GM12865 (cell line): ENCODE data around the gene ANO1.
A peak's percentile ranks its signal among the peaks of the same experiment; 100 is the strongest.

ENCODE experiments used
- DNase-seq: peaks from one replicate; pipeline ENCODE4 v3.0.0; 2010; ENCODE audit warnings: low read depth
- H3K4me3 ChIP-seq: 2 replicates; pipeline ENCODE4 v1.5.1; 2011; ENCODE audit warnings: mild to moderate bottlenecking, low read depth, low read length, control low read depth
- CTCF ChIP-seq: IDR thresholded peaks from 2 replicates; pipeline ENCODE4 v1.5.1; 2011; ENCODE audit warnings: low read length, control low read depth, low read depth, inconsistent platforms; ENCODE audit not compliant: insufficient read depth; ENCODE audit errors: missing control alignments

ANO1 gene

GRCh38 chr11:70229737-70230136 lies 151.6 kb downstream of the ANO1 start:
- no peak for DNase-seq
- no peak overlapping the region for H3K4me3 ChIP-seq
- no peak for TF ChIP-seq CTCF

DNA sequence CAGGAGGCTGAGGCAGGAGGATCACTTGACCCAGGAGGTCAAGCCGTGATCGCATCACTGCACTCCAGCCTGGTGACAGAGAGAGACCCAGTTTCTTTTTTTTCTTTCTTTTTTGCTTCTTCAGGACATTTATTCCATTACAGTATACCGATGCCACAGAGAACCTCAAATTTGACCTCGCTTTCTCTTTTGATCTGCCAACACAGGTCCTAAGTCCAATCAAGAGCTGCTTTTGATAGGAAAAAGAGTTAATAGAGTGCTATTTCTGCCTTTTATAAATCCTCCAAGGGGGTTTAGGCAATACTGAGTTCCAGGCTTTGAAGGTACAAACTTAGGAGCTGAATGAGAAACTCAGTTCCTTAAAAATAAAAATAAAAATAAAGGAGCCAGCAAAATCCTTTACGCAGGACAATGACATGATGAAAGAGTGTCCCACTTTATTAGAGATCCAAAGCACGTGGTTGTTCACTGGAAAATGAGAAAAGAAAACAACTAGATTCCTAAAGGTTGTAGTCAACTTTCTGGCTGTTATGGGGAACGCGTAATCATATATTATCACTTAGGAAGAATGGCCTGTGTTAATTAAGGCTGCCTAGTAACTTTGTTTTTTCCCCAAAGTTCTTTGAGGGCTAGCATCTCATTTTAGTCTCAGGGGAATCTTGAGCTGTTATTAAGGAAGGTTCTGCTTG lies 152.2 kb downstream of the ANO1 start:
- H3K4me3 ChIP-seq, result no peak overlapping the region
- no peak for TF ChIP-seq CTCF
- DNase-seq, result no peak

GRCh38 chr11:70230840-70231710 lies 153.0 kb downstream of the ANO1 start:
- no peak for DNase-seq
- no peak overlapping the region for H3K4me3 ChIP-seq
- no peak for TF ChIP-seq CTCF

- H3K4me3 ChIP-seq, result no peak overlapping the region
- no peak for TF ChIP-seq CTCF
- no peak for DNase-seq
Measured at GRCh38 chr11:70233034-70233433, 154.9 kb downstream of the ANO1 start.

- H3K4me3 ChIP-seq, result no peak overlapping the region
- no peak for TF ChIP-seq CTCF
- peak; percentile 52 for DNase-seq
Measured at GRCh38 chr11:70233511-70233934, 155.4 kb downstream of the ANO1 start.

DNA sequence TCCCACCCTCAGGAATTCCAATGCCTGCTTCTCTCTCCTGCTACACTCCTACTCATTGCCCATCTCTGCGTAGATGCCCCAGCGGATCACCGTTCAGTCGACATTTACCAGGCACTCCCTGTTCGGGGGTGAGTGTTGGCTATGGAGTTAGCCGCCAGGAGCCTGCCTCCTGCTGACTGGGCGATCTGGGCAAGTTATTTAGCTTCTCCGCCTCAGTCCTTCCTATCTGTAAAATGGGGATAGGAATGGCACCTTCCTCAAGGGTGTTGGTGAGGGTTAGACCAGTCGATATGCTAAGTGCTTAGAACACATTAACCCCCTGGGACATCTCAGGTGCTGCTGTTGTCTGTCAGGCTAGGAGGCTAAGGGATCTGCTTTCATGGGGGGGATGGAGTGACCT lies 155.8 kb downstream of the ANO1 start:
- DNase-seq, result no peak
- no peak for TF ChIP-seq CTCF
- H3K4me3 ChIP-seq, result no peak overlapping the region
